CD14-positive monocyte (primary cell): ENCODE results near the gene SMCHD1. TPM values are rescaled to one million over a fixed set of nuclear protein-coding genes. Genes with fewer than 3 reads are reported as not detected.

Source experiments
- DNase-seq, 3 donors: peaks; one replicate each; pipeline ENCODE4 v3.0.0-alpha.2; 2011 to 2022
- H2AFZ ChIP-seq: 2 replicates; pipeline ENCODE4 v1.6.0; 2012; ENCODE audit warnings: mild to moderate bottlenecking, low read depth, low read length, inconsistent platforms; ENCODE audit not compliant: insufficient read depth, poor library complexity, severe bottlenecking
- H3K27ac ChIP-seq, 2 donors: 1 replicate in 1 of 2; 2 replicates in 1 of 2; pipeline ENCODE4 v1.5.1; 2012 to 2013; ENCODE audit warnings: low read length in 2 of 2, control low read depth in 1 of 2, inconsistent platforms in 1 of 2, low read depth in 1 of 2, mild to moderate bottlenecking in 1 of 2
- H3K27me3 ChIP-seq, 2 donors: one replicate each; pipeline versions ENCODE4 v1.6.0 to v1.6.1; 2011 to 2013; ENCODE audit warnings: low read length in 2 of 2; ENCODE audit not compliant: control insufficient read depth in 2 of 2, insufficient read depth in 2 of 2
- H3K36me3 ChIP-seq, 2 donors: replicated peaks in 1 of 2; 1 replicate in 1 of 2; 2 replicates in 1 of 2; pipeline versions ENCODE4 v1.5.1 to v1.6.1; 2012 to 2013; ENCODE audit warnings: low read length in 2 of 2, control low read depth in 1 of 2, inconsistent platforms in 1 of 2, mild to moderate bottlenecking in 1 of 2; ENCODE audit not compliant: insufficient read depth in 2 of 2, control insufficient read depth in 1 of 2
- H3K4me1 ChIP-seq, 2 donors: 1 replicate in 1 of 2; 2 replicates in 1 of 2; pipeline versions ENCODE4 v1.5.1 to v1.6.1; 2012 to 2013; ENCODE audit warnings: low read length in 2 of 2, control low read depth in 1 of 2, inconsistent platforms in 1 of 2, mild to moderate bottlenecking in 1 of 2, moderate library complexity in 1 of 2; ENCODE audit not compliant: insufficient read depth in 2 of 2, control insufficient read depth in 1 of 2
- H3K4me2 ChIP-seq: replicated peaks from 2 replicates; pipeline ENCODE3; 2012; ENCODE audit warnings: low read length, moderate library complexity, mild to moderate bottlenecking; ENCODE audit not compliant: poor library complexity, severe bottlenecking; ENCODE audit errors: extremely low read depth
- H3K4me3 ChIP-seq, 3 experiments: fragments of 200-600 bp in 1 of 3; sonication (generic) in 1 of 3; replicated peaks in 1 of 3; 1 replicate in 2 of 3; 2 replicates in 1 of 3; pipeline ENCODE4 v1.5.1; 2011 to 2013; ENCODE audit warnings: low read length in 3 of 3, mild to moderate bottlenecking in 3 of 3, control low read depth in 2 of 3, low read depth in 2 of 3, inconsistent platforms in 1 of 3, moderate library complexity in 1 of 3
- H3K79me2 ChIP-seq: 2 replicates; pipeline ENCODE4 v1.6.0; 2012; ENCODE audit warnings: mild to moderate bottlenecking, control low read depth, inconsistent platforms, low read length, moderate library complexity; ENCODE audit not compliant: insufficient read depth
- H3K9ac ChIP-seq: 2 replicates; pipeline ENCODE4 v1.6.0; 2017; ENCODE audit warnings: low read length, mild to moderate bottlenecking; ENCODE audit not compliant: insufficient read depth, poor library complexity, severe bottlenecking
- H3K9me3 ChIP-seq, 2 donors: replicated peaks in 1 of 2; 1 replicate in 1 of 2; 2 replicates in 1 of 2; pipeline versions ENCODE4 v1.5.1 to v1.6.1; 2012 to 2013; ENCODE audit warnings: low read length in 2 of 2, control low read depth in 1 of 2; ENCODE audit not compliant: control insufficient read depth in 1 of 2, insufficient read depth in 1 of 2
- H4K20me1 ChIP-seq: 2 replicates; pipeline ENCODE4 v1.6.0; 2012; ENCODE audit warnings: mild to moderate bottlenecking, low read length, control low read depth, moderate library complexity; ENCODE audit not compliant: insufficient read depth
- H3K27ac Mint-ChIP-seq, 7 donors: one replicate each; pipeline ENCODE4 v1.8.0; 2020; ENCODE audit warnings: mild to moderate bottlenecking in 7 of 7, mixed read lengths in 7 of 7, moderate library complexity in 6 of 7, inconsistent platforms in 2 of 7
- H3K27me3 Mint-ChIP-seq, 3 donors: one replicate each; pipeline ENCODE4 v1.8.0; 2021 to 2022; ENCODE audit warnings: low read depth in 3 of 3, mild to moderate bottlenecking in 3 of 3, mixed read lengths in 3 of 3, moderate library complexity in 3 of 3, inconsistent platforms in 1 of 3
- H3K36me3 Mint-ChIP-seq, 2 donors: one replicate each; pipeline ENCODE4 v1.8.0; 2020; ENCODE audit warnings: mixed read lengths in 2 of 2, inconsistent platforms in 1 of 2, mild to moderate bottlenecking in 1 of 2
- H3K4me1 Mint-ChIP-seq: one replicate; pipeline ENCODE4 v1.8.0; 2020; ENCODE audit warnings: mild to moderate bottlenecking, mixed read lengths
- H3K4me3 Mint-ChIP-seq, 2 donors: one replicate each; pipeline ENCODE4 v1.8.0; 2020; ENCODE audit warnings: mild to moderate bottlenecking in 2 of 2, mixed read lengths in 2 of 2, moderate library complexity in 1 of 2
- H3K9me3 Mint-ChIP-seq, 7 donors: one replicate each; pipeline ENCODE4 v1.8.0; 2020 to 2022; ENCODE audit warnings: mixed read lengths in 7 of 7, mild to moderate bottlenecking in 6 of 7, moderate library complexity in 6 of 7, inconsistent platforms in 2 of 7
- WGBS: methylation state at CpG from one replicate; pipeline ENCODE4 v1.1.5; 2013; ENCODE audit warnings: missing lambda C conversion rate; ENCODE audit not compliant: insufficient coverage; 5-methylcytosine and 5-hydroxymethylcytosine counted together
- intact Hi-C, 2 donors: fragments of 100-400 bp; cut with micrococcal nuclease; formaldehyde crosslinking; loops; one replicate each; pipeline versions ENCODE4 v1.15.0 to v1.15.1; 2023
- polyA plus RNA-seq, 3 donors: library from polyadenylated mRNA; depleted of rRNA in 1 of 3; unstranded in 2 of 3; stranded (reverse) in 1 of 3; fragments of 300-500 nt in 2 of 3; fragments of >200 nt in 1 of 3; fragmentation: Illumina TruSeq in 2 of 3; gene quantifications; 1 replicate in 2 of 3; 2 replicates in 1 of 3; pipeline ENCODE4 v1.2.3, GENCODE V29; 2012 to 2021
- TF ChIP-seq, protein P1 (sequence below): fragments of 200-600 bp; IDR thresholded peaks from one replicate; pipeline ENCODE4 v1.8.0; 2022; ENCODE audit warnings: antibody characterized with exemption, mild to moderate bottlenecking

The SMCHD1 gene
- polyA plus RNA-seq, 3 donors = 12.7 to 45.5 (median 16.8) TPM

DNA sequence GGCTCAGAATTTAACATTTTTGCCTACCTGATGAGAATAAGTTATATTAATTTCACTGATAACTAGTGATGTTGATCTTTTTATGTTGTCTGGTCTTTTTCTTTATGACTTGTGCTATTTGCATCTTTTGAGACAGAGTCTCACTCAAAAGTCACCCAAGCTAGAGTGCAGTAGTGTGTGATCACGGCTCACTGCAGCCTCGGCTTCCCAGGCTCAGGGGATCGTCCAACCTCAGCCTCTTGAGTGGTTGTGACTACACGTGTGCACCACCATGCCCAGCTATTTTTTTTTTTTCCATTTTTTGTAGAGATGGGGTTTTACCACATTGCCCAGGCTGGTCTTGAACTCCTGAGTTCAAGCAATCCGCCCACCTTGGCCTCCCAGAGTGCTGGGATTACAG lies 7.5 kb downstream of the SMCHD1 start:
- Histone ChIP-seq H3K4me1 (peaks cover 12 to 17% of the 10 kb centered on the region in 2 donors), H3K9ac (no peak overlapping the region), H2AFZ (no peak overlapping the region), H3K4me3 (no peak overlapping the region), H3K36me3 (peaks cover 18 to 25% of the 10 kb centered on the region in 2 donors), H3K27ac (peak overlapping the region in 1 of 2 donors; percentile 42), H3K27me3 (no peaks in the 10 kb centered on the region), H4K20me1 (peaks cover 99% of the 10 kb centered on the region), H3K9me3 (no peaks in the 10 kb centered on the region), H3K79me2 (peaks cover 100% of the 10 kb centered on the region), H3K4me2 (no peak overlapping the region)
- Mint-ChIP-seq H3K27ac (peak overlapping the region in 6 of 7 donors; percentile 33 to 84 (median 64)), H3K27me3 (no peaks in the 10 kb centered on the region), H3K36me3 (peaks cover 25 to 35% of the 10 kb centered on the region in 2 donors), H3K4me1 (peaks cover 38% of the 10 kb centered on the region), H3K4me3 (no peak overlapping the region), H3K9me3 (peaks cover 0 to 2% (median 0%) of the 10 kb centered on the region in 7 donors)
- WGBS = 100% methylated on average over 2 of the region's 5 CpGs
- no peak for DNase-seq
- intact Hi-C loops = loop anchor here in 1 of 2 donors (10.0 kb wide), 1 partner anchor 52 kb away; no protein-coding TSS in a partner anchor
- TF ChIP-seq, protein P1, sequence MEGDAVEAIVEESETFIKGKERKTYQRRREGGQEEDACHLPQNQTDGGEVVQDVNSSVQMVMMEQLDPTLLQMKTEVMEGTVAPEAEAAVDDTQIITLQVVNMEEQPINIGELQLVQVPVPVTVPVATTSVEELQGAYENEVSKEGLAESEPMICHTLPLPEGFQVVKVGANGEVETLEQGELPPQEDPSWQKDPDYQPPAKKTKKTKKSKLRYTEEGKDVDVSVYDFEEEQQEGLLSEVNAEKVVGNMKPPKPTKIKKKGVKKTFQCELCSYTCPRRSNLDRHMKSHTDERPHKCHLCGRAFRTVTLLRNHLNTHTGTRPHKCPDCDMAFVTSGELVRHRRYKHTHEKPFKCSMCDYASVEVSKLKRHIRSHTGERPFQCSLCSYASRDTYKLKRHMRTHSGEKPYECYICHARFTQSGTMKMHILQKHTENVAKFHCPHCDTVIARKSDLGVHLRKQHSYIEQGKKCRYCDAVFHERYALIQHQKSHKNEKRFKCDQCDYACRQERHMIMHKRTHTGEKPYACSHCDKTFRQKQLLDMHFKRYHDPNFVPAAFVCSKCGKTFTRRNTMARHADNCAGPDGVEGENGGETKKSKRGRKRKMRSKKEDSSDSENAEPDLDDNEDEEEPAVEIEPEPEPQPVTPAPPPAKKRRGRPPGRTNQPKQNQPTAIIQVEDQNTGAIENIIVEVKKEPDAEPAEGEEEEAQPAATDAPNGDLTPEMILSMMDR = no peak

DNA sequence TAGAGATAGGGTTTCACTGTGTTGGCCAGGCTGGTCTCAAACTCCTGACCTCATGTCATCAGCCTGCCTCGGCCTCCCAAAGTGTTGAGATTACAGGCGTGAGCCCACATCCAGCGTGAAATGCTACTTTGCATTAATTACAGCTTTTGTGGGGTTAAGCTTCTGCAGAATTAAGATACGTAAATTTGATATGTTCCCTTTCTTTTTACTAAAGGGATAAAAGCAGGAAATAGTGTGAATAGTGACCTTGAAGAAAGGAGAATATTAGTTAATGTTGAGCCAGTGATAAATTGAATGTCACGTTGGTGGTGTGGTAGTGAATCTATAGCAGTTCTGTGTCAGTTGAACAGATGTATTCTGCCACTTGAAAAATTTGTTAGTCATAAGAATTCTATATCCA lies 16.9 kb downstream of the SMCHD1 start:
- Histone ChIP-seq H3K4me2 (no peak overlapping the region), H3K9me3 (no peaks in the 10 kb centered on the region), H3K27me3 (no peaks in the 10 kb centered on the region), H3K36me3 (peaks cover 94 to 99% of the 10 kb centered on the region in 2 donors), H3K9ac (no peak overlapping the region), H2AFZ (no peak overlapping the region), H4K20me1 (peaks cover 100% of the 10 kb centered on the region), H3K79me2 (peaks cover 100% of the 10 kb centered on the region), H3K4me1 (no peaks in the 10 kb centered on the region), H3K27ac (no peak overlapping the region), H3K4me3 (no peak overlapping the region)
- DNase-seq = no peak
- WGBS = 70% methylated on average over 2 of the region's 5 CpGs
- intact Hi-C loops = no loop called here
- no peaks in the 10 kb centered on the region for H3K9me3 Mint-ChIP-seq
- no peaks in the 10 kb centered on the region for H3K4me1 Mint-ChIP-seq
- H3K27ac Mint-ChIP-seq = peak overlapping the region in 2 of 7 donors; percentile 8 to 54
- no peaks in the 10 kb centered on the region for H3K27me3 Mint-ChIP-seq
- TF ChIP-seq, protein P1 = no peak
- H3K36me3 Mint-ChIP-seq = peaks cover 82 to 93% of the 10 kb centered on the region in 2 donors
- no peak overlapping the region for H3K4me3 Mint-ChIP-seq
